Liver (tissue), 9 donors: ENCODE results near the gene MAPKAPK2. TPM values are rescaled to one million over a fixed set of nuclear protein-coding genes. Genes with fewer than 3 reads are reported as not detected.

Experiments used
- DNase-seq: peaks from one replicate; pipeline ENCODE4 v3.0.0-alpha.2; 2017; ENCODE audit warnings: low spot score
- H3K27ac ChIP-seq, 2 donors: one replicate each; pipeline ENCODE4 v1.7.0; 2013; ENCODE audit warnings: inconsistent platforms in 2 of 2, low read length in 2 of 2, control low read depth in 1 of 2, low read depth in 1 of 2, mild to moderate bottlenecking in 1 of 2
- H3K27me3 ChIP-seq, 4 donors: one replicate each; pipeline versions ENCODE4 v1.6.1 to v1.7.0; 2013; ENCODE audit warnings: low read length in 3 of 4, inconsistent platforms in 1 of 4, mild to moderate bottlenecking in 1 of 4, moderate library complexity in 1 of 4; ENCODE audit not compliant: control insufficient read depth in 4 of 4, insufficient read depth in 4 of 4
- H3K36me3 ChIP-seq, 4 donors: one replicate each; pipeline versions ENCODE4 v1.6.1 to v1.7.0; 2013; ENCODE audit warnings: low read length in 3 of 4, mild to moderate bottlenecking in 3 of 4, low read depth in 1 of 4, moderate library complexity in 1 of 4; ENCODE audit not compliant: control insufficient read depth in 4 of 4, insufficient read depth in 3 of 4
- H3K4me1 ChIP-seq, 4 donors: one replicate each; pipeline versions ENCODE4 v1.6.1 to v1.7.0; 2013; ENCODE audit warnings: low read length in 3 of 4, mild to moderate bottlenecking in 3 of 4, moderate library complexity in 1 of 4; ENCODE audit not compliant: control insufficient read depth in 4 of 4, insufficient read depth in 4 of 4
- H3K4me3 ChIP-seq, 3 donors: one replicate each; pipeline versions ENCODE4 v1.6.1 to v1.7.0; 2013; ENCODE audit warnings: low read length in 3 of 3, control low read depth in 1 of 3, low read depth in 1 of 3, mild to moderate bottlenecking in 1 of 3
- H3K9ac ChIP-seq, 2 donors: one replicate each; pipeline ENCODE4 v1.7.0; 2013; ENCODE audit warnings: low read length in 2 of 2, mild to moderate bottlenecking in 2 of 2, moderate library complexity in 2 of 2, control low read depth in 1 of 2, low read depth in 1 of 2
- H3K9me3 ChIP-seq, 4 donors: one replicate each; pipeline versions ENCODE4 v1.6.1 to v1.7.0; 2013; ENCODE audit warnings: low read length in 3 of 4; ENCODE audit not compliant: control insufficient read depth in 4 of 4
- EGR1 ChIP-seq, 2 donors: IDR thresholded peaks; 2 replicates each; pipeline ENCODE4 v1.6.1; 2016 to 2018; ENCODE audit warnings: antibody characterized with exemption in 2 of 2, low read depth in 2 of 2
- FOXA1 ChIP-seq: IDR thresholded peaks from 2 replicates; pipeline ENCODE4 v1.6.1; 2016; ENCODE audit warnings: antibody characterized with exemption
- FOXA2 ChIP-seq: IDR thresholded peaks from 2 replicates; pipeline ENCODE4 v1.6.1; 2016; ENCODE audit warnings: antibody characterized with exemption
- GABPA ChIP-seq, 2 donors: IDR thresholded peaks in 1 of 2; conservative IDR thresholded peaks in 1 of 2; 2 replicates each; pipeline ENCODE4 v1.6.1; 2016; ENCODE audit warnings: antibody characterized with exemption in 2 of 2, mild to moderate bottlenecking in 1 of 2, moderate library complexity in 1 of 2
- HNF4A ChIP-seq, 2 donors: conservative IDR thresholded peaks; 2 replicates each; pipeline ENCODE4 v1.6.1; 2016; ENCODE audit warnings: antibody characterized with exemption in 2 of 2, mild to moderate bottlenecking in 2 of 2
- HNF4G ChIP-seq: IDR thresholded peaks from 2 replicates; pipeline ENCODE4 v1.6.1; 2016; ENCODE audit warnings: antibody characterized with exemption
- JUND ChIP-seq, 2 donors: IDR thresholded peaks; 2 replicates each; pipeline ENCODE4 v1.6.1; 2016; ENCODE audit warnings: antibody characterized with exemption in 2 of 2
- NR2F2 ChIP-seq: IDR thresholded peaks from 2 replicates; pipeline ENCODE4 v1.6.1; 2016; ENCODE audit warnings: antibody characterized with exemption
- RAD21 ChIP-seq, 2 donors: IDR thresholded peaks; 2 replicates each; pipeline ENCODE4 v1.6.1; 2016; ENCODE audit warnings: antibody characterized with exemption in 2 of 2, mild to moderate bottlenecking in 2 of 2
- RXRA ChIP-seq, 2 donors: IDR thresholded peaks; 2 replicates each; pipeline ENCODE4 v1.6.1; 2017 to 2018; ENCODE audit warnings: antibody characterized with exemption in 2 of 2, mild to moderate bottlenecking in 1 of 2
- SP1 ChIP-seq: IDR thresholded peaks from 2 replicates; pipeline ENCODE4 v1.6.1; 2018; ENCODE audit warnings: antibody characterized with exemption, mild to moderate bottlenecking
- TAF1 ChIP-seq: conservative IDR thresholded peaks from 2 replicates; pipeline ENCODE4 v1.6.1; 2016; ENCODE audit warnings: antibody characterized with exemption, mild to moderate bottlenecking
- YY1 ChIP-seq: IDR thresholded peaks from 2 replicates; pipeline ENCODE4 v1.6.1; 2016; ENCODE audit warnings: antibody characterized with exemption, mild to moderate bottlenecking
- WGBS: extraction: QIAGEN DNeasy Blood & Tissue Kit; methylation state at CpG from one replicate; pipeline ENCODE4 v1.1.7; 2013; 5-methylcytosine and 5-hydroxymethylcytosine counted together
- polyA plus RNA-seq, 2 donors: library from polyadenylated mRNA; stranded (reverse) in 1 of 2; unstranded in 1 of 2; fragments of 200-250 nt in 1 of 2; fragments of >200 nt in 1 of 2; fragmentation: Nextera tagmentation in 1 of 2; extraction: Ambion mirVana in 1 of 2; gene quantifications; one replicate each; pipeline versions ENCODE4 v1.2.1 to v1.2.3, GENCODE V29; 2013 to 2015
- total RNA-seq, 2 donors: library from RNA; depleted of rRNA; stranded (reverse); fragments of >200 nt; gene quantifications; one replicate each; pipeline ENCODE4 v1.2.3, GENCODE V29; 2014
- TF ChIP-seq, protein P1 (sequence below): IDR thresholded peaks from 2 replicates; pipeline ENCODE4 v1.6.1; 2016; ENCODE audit warnings: antibody characterized with exemption
- TF ChIP-seq, protein P2 (sequence below): IDR thresholded peaks from 2 replicates; pipeline ENCODE4 v1.6.1; 2016; ENCODE audit warnings: antibody characterized with exemption, mild to moderate bottlenecking
- TF ChIP-seq, protein P3 (sequence below): IDR thresholded peaks from 2 replicates; pipeline ENCODE4 v1.6.1; 2016; ENCODE audit warnings: antibody characterized with exemption
- TF ChIP-seq, protein P4 (sequence below): IDR thresholded peaks from 2 replicates; pipeline ENCODE4 v1.6.1; 2016; ENCODE audit warnings: antibody characterized with exemption
- TF ChIP-seq, protein P5 (sequence below): fragments of 150-350 bp; IDR thresholded peaks from 2 replicates; pipeline ENCODE4 v1.5.1; 2017; ENCODE audit warnings: improper control_type of control experiment, low read depth, low read length; ENCODE audit not compliant: missing input control
- donor health status: healthy.
- donor health status: healthy.
- donor health status: healthy.
- donor health status: healthy.
- donor health status: healthy.

The MAPKAPK2 gene
- total and polyA plus RNA-seq, 4 donors, result 7.5 to 24.5 (median 14.7) TPM

DNA sequence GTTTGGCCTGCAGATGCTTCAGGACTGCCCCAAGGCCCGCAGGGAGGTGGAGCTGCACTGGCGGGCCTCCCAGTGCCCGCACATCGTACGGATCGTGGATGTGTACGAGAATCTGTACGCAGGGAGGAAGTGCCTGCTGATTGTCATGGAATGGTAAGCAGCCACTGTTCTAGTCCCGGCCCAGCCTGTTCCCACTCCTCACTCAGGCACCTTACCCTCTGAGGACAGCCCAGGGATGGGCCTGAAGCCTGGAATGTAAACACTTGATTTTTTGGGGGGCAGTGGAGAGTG, 43.9 kb downstream of the MAPKAPK2 start:
- Histone ChIP-seq H3K36me3 (peaks cover 13 to 46% (median 33%) of the 10 kb centered on the region in 4 donors), H3K27ac (no peak overlapping the region), H3K9me3 (no peaks in the 10 kb centered on the region), H3K4me3 (no peak overlapping the region), H3K27me3 (no peaks in the 10 kb centered on the region), H3K4me1 (peaks cover 8 to 27% (median 18%) of the 10 kb centered on the region in 4 donors), H3K9ac (no peak overlapping the region)
- 78% methylated on average over 9 of the region's 9 CpGs for WGBS
- DNase-seq, result no peak
- TF ChIP-seq, protein P1, sequence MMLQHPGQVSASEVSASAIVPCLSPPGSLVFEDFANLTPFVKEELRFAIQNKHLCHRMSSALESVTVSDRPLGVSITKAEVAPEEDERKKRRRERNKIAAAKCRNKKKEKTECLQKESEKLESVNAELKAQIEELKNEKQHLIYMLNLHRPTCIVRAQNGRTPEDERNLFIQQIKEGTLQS, result no peak
- TF ChIP-seq HNF4G (no peak), NR2F2 (no peak), TAF1 (no peak), FOXA1 (no peak), GABPA (IDR thresholded peaks at IDR 0.05 in 1 of 2, conservative IDR thresholded peaks at IDR 0.05 in 1 of 2) (no peak), RXRA (IDR thresholded peaks at IDR 0.05) (no peak), RAD21 (IDR thresholded peaks at IDR 0.05) (no peak), JUND (IDR thresholded peaks at IDR 0.05) (no peak), SP1 (no peak), HNF4A (conservative IDR thresholded peaks at IDR 0.05) (no peak), YY1 (no peak)
- TF ChIP-seq, protein P2, sequence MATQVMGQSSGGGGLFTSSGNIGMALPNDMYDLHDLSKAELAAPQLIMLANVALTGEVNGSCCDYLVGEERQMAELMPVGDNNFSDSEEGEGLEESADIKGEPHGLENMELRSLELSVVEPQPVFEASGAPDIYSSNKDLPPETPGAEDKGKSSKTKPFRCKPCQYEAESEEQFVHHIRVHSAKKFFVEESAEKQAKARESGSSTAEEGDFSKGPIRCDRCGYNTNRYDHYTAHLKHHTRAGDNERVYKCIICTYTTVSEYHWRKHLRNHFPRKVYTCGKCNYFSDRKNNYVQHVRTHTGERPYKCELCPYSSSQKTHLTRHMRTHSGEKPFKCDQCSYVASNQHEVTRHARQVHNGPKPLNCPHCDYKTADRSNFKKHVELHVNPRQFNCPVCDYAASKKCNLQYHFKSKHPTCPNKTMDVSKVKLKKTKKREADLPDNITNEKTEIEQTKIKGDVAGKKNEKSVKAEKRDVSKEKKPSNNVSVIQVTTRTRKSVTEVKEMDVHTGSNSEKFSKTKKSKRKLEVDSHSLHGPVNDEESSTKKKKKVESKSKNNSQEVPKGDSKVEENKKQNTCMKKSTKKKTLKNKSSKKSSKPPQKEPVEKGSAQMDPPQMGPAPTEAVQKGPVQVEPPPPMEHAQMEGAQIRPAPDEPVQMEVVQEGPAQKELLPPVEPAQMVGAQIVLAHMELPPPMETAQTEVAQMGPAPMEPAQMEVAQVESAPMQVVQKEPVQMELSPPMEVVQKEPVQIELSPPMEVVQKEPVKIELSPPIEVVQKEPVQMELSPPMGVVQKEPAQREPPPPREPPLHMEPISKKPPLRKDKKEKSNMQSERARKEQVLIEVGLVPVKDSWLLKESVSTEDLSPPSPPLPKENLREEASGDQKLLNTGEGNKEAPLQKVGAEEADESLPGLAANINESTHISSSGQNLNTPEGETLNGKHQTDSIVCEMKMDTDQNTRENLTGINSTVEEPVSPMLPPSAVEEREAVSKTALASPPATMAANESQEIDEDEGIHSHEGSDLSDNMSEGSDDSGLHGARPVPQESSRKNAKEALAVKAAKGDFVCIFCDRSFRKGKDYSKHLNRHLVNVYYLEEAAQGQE, result no peak
- TF ChIP-seq, protein P3, sequence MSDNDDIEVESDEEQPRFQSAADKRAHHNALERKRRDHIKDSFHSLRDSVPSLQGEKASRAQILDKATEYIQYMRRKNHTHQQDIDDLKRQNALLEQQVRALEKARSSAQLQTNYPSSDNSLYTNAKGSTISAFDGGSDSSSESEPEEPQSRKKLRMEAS, result no peak

DNA sequence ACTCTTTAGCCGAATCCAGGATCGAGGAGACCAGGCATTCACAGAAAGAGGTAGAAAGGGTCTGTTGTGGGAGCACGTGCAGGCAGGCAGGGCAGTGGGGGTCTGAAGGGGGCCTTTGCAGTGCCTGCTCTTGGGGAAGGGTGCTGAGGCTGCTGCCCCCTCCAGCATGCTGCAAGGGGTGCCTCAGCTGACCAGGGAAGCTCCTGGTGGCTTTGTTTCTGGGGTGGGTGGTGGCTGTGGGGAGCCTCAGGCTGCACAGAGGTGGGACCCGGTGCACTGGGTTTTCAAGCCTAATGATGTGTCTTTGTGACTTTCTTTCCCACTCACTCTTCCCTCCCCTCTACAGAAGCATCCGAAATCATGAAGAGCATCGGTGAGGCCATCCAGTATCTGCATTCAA, 44.3 kb downstream of the MAPKAPK2 start:
- Histone ChIP-seq H3K4me3 (no peak overlapping the region), H3K9me3 (no peaks in the 10 kb centered on the region), H3K27me3 (no peaks in the 10 kb centered on the region), H3K36me3 (peaks cover 13 to 46% (median 33%) of the 10 kb centered on the region in 4 donors), H3K27ac (no peak overlapping the region), H3K4me1 (peaks cover 6 to 23% (median 16%) of the 10 kb centered on the region in 4 donors), H3K9ac (no peak overlapping the region)
- WGBS, result 98% methylated on average over 6 of the region's 6 CpGs
- no peak for DNase-seq
- TF ChIP-seq, protein P4, sequence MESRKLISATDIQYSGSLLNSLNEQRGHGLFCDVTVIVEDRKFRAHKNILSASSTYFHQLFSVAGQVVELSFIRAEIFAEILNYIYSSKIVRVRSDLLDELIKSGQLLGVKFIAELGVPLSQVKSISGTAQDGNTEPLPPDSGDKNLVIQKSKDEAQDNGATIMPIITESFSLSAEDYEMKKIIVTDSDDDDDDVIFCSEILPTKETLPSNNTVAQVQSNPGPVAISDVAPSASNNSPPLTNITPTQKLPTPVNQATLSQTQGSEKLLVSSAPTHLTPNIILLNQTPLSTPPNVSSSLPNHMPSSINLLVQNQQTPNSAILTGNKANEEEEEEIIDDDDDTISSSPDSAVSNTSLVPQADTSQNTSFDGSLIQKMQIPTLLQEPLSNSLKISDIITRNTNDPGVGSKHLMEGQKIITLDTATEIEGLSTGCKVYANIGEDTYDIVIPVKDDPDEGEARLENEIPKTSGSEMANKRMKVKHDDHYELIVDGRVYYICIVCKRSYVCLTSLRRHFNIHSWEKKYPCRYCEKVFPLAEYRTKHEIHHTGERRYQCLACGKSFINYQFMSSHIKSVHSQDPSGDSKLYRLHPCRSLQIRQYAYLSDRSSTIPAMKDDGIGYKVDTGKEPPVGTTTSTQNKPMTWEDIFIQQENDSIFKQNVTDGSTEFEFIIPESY, result no peak
- TF ChIP-seq, protein P1, result no peak
- TF ChIP-seq, protein P5, sequence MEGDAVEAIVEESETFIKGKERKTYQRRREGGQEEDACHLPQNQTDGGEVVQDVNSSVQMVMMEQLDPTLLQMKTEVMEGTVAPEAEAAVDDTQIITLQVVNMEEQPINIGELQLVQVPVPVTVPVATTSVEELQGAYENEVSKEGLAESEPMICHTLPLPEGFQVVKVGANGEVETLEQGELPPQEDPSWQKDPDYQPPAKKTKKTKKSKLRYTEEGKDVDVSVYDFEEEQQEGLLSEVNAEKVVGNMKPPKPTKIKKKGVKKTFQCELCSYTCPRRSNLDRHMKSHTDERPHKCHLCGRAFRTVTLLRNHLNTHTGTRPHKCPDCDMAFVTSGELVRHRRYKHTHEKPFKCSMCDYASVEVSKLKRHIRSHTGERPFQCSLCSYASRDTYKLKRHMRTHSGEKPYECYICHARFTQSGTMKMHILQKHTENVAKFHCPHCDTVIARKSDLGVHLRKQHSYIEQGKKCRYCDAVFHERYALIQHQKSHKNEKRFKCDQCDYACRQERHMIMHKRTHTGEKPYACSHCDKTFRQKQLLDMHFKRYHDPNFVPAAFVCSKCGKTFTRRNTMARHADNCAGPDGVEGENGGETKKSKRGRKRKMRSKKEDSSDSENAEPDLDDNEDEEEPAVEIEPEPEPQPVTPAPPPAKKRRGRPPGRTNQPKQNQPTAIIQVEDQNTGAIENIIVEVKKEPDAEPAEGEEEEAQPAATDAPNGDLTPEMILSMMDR, result no peak
- no peak for TF ChIP-seq NR2F2
- TF ChIP-seq HNF4G, result no peak
- no peak for TF ChIP-seq RXRA (IDR thresholded peaks at IDR 0.05)
- TF ChIP-seq EGR1 (IDR thresholded peaks at IDR 0.05; ENCODE audit: low read depth in 2 of 2), result no peak
- no peak for TF ChIP-seq FOXA1
- TF ChIP-seq, protein P3, result no peak
- TF ChIP-seq SP1, result no peak
- no peak for TF ChIP-seq HNF4A (conservative IDR thresholded peaks at IDR 0.05)
- TF ChIP-seq GABPA (IDR thresholded peaks at IDR 0.05 in 1 of 2, conservative IDR thresholded peaks at IDR 0.05 in 1 of 2), result no peak
- TF ChIP-seq TAF1, result no peak
- TF ChIP-seq, protein P2, result no peak
- TF ChIP-seq FOXA2, result no peak
- no peak for TF ChIP-seq RAD21 (IDR thresholded peaks at IDR 0.05)
- TF ChIP-seq YY1, result no peak
- no peak for TF ChIP-seq JUND (IDR thresholded peaks at IDR 0.05)
